A673 (cell line): ENCODE results near the gene CCR6. TPM values are rescaled to one million over a fixed set of nuclear protein-coding genes. Genes with fewer than 3 reads are reported as not detected.

ENCODE experiments used
- BruUV-seq: library from RNA; stranded (reverse); fragments of 400-500 nt; replicated peaks from 2 replicates; lab custom pipeline; 2021; lab: Mats Ljungman, UMichigan
- CTCF ChIA-PET: fragments of 300-600 bp; sonication (Branson Sonifier 250); formaldehyde crosslinking; loops from one replicate; lab custom pipeline; 2022; ENCODE audit warnings: antibody characterized with exemption; lab: Charles Lee
- POLR2A ChIA-PET: fragments of 300-600 bp; sonication (Branson Sonifier 250); formaldehyde crosslinking; loops from one replicate; lab custom pipeline; 2022; ENCODE audit warnings: antibody characterized with exemption; ENCODE audit not compliant: low non-redundant PET; lab: Charles Lee
- DNase-seq: peaks from one replicate; pipeline ENCODE4 v3.0.0-alpha.2; 2015; ENCODE audit warnings: low spot score
- H3K27ac ChIP-seq: fragments of 200-600 bp; sonication (generic); 2 replicates; pipeline ENCODE4 v1.5.1; 2016; ENCODE audit warnings: mixed run types, low read depth, mild to moderate bottlenecking, mixed read lengths, antibody characterized with exemption, low read length; ENCODE audit not compliant: poor library complexity, severe bottlenecking
- H3K27me3 ChIP-seq: fragments of 200-600 bp; sonication (generic); replicated peaks from 2 replicates; pipeline ENCODE4 v1.6.1; 2017; ENCODE audit warnings: mixed run types, low read depth, mild to moderate bottlenecking, mixed read lengths, antibody characterized with exemption, low read length; ENCODE audit not compliant: insufficient read depth, poor library complexity
- H3K36me3 ChIP-seq: fragments of 200-600 bp; sonication (generic); 2 replicates; pipeline ENCODE4 v1.6.1; 2016; ENCODE audit warnings: mixed run types, mild to moderate bottlenecking, mixed read lengths, antibody characterized with exemption, low read length; ENCODE audit not compliant: insufficient read depth, poor library complexity, severe bottlenecking
- H3K4me1 ChIP-seq: fragments of 200-600 bp; sonication (generic); 2 replicates; pipeline ENCODE4 v1.6.1; 2017; ENCODE audit warnings: mixed run types, mild to moderate bottlenecking, mixed read lengths, antibody characterized with exemption, low read length; ENCODE audit not compliant: insufficient read depth, poor library complexity, severe bottlenecking
- H3K4me3 ChIP-seq: fragments of 200-600 bp; sonication (generic); 2 replicates; pipeline ENCODE4 v1.5.1; 2016; ENCODE audit warnings: low read depth, mixed run types, mild to moderate bottlenecking, mixed read lengths, low read length; ENCODE audit not compliant: poor library complexity, severe bottlenecking
- H3K9me3 ChIP-seq: fragments of 200-600 bp; sonication (generic); 2 replicates; pipeline ENCODE4 v1.6.1; 2016; ENCODE audit warnings: mixed run types, low read depth, mild to moderate bottlenecking, mixed read lengths, antibody characterized with exemption, low read length; ENCODE audit not compliant: poor library complexity, severe bottlenecking
- EZH2 ChIP-seq: fragments of 200-600 bp; sonication (generic); IDR thresholded peaks from 2 replicates; pipeline ENCODE4 v1.6.1; 2017; ENCODE audit warnings: borderline replicate concordance, low read depth, mild to moderate bottlenecking, mixed read lengths, antibody characterized with exemption, low read length; ENCODE audit not compliant: poor library complexity, severe bottlenecking
- intact Hi-C: fragments of 100-400 bp; cut with micrococcal nuclease; formaldehyde crosslinking; loops from one replicate; pipeline ENCODE4 v1.10.0; 2022; ENCODE audit not compliant: unreplicated experiment
- total RNA-seq: library from RNA; stranded (reverse); gene quantifications from 2 replicates; pipeline ENCODE4 v1.2.3, GENCODE V29; 2021
- TF ChIP-seq, protein P1 (sequence below): fragments of 300-800, 200-600 bp; sonication (generic); conservative IDR thresholded peaks from 2 replicates; pipeline ENCODE4 v1.5.1; 2017; ENCODE audit warnings: low read depth, mild to moderate bottlenecking, antibody characterized with exemption, low read length, moderate library complexity, mixed read lengths

Gene CCR6
- total RNA-seq, 1 experiment from 2014 or later: not detected

DNA sequence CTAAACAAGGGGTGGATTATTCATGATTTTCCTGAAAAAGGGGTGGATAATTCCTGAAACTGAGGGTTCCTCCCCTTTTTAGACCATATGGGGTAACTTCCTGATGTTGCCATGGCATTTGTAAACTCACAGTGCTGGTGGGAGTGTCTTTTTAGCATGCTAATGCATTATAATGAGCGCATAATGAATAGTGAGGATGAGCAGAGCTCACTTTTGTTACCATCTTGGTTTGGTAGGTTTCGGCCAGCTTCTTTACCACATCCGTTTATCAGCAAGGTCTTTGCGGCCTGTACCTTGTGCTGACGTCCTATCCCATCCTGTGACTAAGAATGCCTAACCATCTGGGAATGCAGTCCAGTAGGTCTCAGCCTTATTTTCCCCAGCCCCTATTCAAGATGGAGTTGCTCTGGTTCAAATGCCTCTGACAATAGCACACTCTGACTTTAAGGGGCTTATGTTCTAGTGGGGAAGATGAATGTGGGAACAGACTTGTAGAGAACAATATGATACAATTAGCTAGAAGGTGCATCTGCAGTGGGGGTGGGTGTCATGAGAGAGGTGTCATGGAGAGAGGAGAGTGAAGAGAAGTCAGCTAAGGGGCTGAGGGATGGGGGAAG lies 39.1 kb downstream of the CCR6 start:
- TF ChIP-seq, protein P1, sequence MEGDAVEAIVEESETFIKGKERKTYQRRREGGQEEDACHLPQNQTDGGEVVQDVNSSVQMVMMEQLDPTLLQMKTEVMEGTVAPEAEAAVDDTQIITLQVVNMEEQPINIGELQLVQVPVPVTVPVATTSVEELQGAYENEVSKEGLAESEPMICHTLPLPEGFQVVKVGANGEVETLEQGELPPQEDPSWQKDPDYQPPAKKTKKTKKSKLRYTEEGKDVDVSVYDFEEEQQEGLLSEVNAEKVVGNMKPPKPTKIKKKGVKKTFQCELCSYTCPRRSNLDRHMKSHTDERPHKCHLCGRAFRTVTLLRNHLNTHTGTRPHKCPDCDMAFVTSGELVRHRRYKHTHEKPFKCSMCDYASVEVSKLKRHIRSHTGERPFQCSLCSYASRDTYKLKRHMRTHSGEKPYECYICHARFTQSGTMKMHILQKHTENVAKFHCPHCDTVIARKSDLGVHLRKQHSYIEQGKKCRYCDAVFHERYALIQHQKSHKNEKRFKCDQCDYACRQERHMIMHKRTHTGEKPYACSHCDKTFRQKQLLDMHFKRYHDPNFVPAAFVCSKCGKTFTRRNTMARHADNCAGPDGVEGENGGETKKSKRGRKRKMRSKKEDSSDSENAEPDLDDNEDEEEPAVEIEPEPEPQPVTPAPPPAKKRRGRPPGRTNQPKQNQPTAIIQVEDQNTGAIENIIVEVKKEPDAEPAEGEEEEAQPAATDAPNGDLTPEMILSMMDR: no peak
- TF ChIP-seq EZH2: no peak
- H3K4me3 ChIP-seq: no peak overlapping the region
- intact Hi-C loops: no loop called here
- H3K27ac ChIP-seq: no peak overlapping the region
- POLR2A ChIA-PET: no interaction called here
- BruUV-seq: no TSS peak
- no peak for DNase-seq
- CTCF ChIA-PET: no interaction called here
- H3K27me3 ChIP-seq: peaks cover 10% of the 10 kb centered on the region
- no peaks in the 10 kb centered on the region for H3K9me3 ChIP-seq
- H3K36me3 ChIP-seq: no peaks in the 10 kb centered on the region
- H3K4me1 ChIP-seq: no peaks in the 10 kb centered on the region

DNA sequence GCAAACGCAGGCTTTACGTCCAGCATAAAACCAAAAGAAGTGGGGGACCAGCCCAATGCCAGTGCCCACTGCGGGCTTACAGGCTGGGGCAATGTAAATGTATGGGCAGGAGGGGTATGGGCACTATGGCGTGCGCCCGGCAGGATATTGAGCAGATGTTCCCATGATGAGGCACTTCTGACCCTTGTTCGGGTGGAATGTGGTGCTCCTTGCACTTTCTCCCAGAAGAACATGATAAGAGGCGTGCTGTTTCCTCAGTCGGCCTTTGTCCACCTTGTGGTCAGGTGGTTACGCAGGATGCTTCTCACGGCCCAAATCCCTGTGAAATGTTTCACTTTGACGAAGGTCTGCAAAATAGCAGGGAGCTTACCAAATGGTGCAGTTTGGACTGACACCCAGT lies 39.7 kb downstream of the CCR6 start:
- POLR2A ChIA-PET: no interaction called here
- Histone ChIP-seq H3K27ac (no peak overlapping the region), H3K9me3 (no peaks in the 10 kb centered on the region), H3K4me3 (no peak overlapping the region), H3K4me1 (no peaks in the 10 kb centered on the region), H3K27me3 (peaks cover 10% of the 10 kb centered on the region), H3K36me3 (no peaks in the 10 kb centered on the region)
- TF ChIP-seq, protein P1: no peak
- TF ChIP-seq EZH2: no peak
- CTCF ChIA-PET: no interaction called here
- intact Hi-C loops: no loop called here
- no peak for DNase-seq
- BruUV-seq: no TSS peak

DNA sequence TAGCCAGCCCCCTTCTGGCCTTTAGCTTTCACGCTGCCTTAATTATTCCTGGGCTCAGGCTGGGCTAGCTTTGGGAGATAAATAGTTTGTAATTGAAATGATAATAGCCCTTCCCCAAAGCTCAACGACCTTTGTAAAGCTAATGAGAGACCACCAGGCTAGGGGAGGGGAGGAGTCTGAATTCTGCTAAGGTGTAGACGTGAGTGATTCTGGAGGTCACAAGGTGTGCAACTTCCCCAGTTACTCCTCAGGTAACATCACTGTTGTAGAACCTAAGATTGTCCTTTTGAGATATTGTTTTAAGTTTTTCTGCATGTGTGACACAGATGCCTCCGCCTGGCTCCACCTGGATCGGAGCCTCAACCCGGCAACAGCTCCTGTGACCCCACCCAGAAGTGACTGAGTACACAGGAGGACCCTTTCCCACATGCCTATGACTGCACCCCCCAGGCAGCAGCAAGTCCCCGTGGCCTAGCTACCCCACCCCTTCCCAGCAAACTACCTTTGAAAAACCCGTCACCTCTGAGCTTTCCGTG lies 40.6 kb downstream of the CCR6 start:
- POLR2A ChIA-PET: no interaction called here
- no peak for DNase-seq
- Histone ChIP-seq H3K4me1 (no peaks in the 10 kb centered on the region), H3K27me3 (peaks cover 10% of the 10 kb centered on the region), H3K36me3 (no peaks in the 10 kb centered on the region), H3K27ac (no peak overlapping the region), H3K9me3 (no peaks in the 10 kb centered on the region), H3K4me3 (no peak overlapping the region)
- CTCF ChIA-PET: interaction anchor here (0.6 kb wide), 1 partner anchor 312 kb away, joined by 3 read pairs; no protein-coding TSS in a partner anchor
- BruUV-seq: no TSS peak
- intact Hi-C loops: no loop called here
- TF ChIP-seq, protein P1: no peak
- TF ChIP-seq EZH2: no peak
